Embryonic facial prominence (tissue), 1 donor: ENCODE results near the gene GUK1.
A peak's percentile ranks its signal among the peaks of the same experiment; 100 is the strongest.

Experiments used
- DNase-seq: peaks from one replicate; pipeline ENCODE4 v3.0.0-alpha.2; 2016; ENCODE audit errors: extremely low spot score

GUK1 gene, protein sequence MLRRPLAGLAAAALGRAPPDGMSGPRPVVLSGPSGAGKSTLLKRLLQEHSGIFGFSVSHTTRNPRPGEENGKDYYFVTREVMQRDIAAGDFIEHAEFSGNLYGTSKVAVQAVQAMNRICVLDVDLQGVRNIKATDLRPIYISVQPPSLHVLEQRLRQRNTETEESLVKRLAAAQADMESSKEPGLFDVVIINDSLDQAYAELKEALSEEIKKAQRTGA

DNA sequence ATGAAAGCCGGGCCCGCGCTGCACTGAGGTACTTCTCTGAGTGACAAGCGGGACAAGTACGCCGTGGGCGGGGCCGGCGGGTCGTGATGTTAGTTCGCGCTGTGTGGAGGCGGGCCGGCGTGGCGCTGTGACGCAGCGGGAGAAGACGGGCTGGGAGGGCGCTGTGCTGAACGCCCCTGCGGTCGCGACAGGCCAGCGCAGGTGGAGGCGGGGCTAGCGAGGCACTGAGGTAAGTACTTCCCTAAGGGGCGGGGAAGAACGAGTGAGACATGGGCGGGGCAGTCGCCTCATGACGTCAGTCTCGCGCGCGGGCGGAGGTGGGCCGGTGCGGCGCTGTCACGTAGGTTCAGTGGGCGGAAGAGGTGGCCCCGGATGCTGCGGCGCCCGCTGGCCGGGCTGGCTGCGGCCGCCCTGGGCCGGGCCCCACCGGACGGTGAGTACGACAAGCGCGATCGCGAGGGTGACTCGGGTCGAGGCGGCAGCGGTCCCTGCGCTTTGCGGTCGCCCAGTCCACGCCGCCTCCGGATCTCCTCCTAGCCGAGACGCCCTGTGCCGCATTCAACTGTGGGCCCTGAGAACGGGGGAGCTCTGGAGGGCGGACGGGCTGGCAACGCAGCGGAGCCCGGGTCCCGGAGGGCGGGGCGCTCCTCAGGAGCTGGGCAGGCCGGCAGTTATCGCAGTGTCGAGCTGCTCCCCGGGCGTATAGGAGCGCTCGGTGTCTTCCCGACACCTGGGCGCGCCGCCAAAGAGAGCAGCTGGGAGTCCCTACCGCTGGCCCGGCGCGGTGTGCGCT, at the start of gene GUK1:
TSS of gene GUK1 (plus strand) at position 349 of the 793 bp plus-strand sequence. CDS start at position 373, 24 bp downstream.
- peak; percentile 97 for DNase-seq

DNA sequence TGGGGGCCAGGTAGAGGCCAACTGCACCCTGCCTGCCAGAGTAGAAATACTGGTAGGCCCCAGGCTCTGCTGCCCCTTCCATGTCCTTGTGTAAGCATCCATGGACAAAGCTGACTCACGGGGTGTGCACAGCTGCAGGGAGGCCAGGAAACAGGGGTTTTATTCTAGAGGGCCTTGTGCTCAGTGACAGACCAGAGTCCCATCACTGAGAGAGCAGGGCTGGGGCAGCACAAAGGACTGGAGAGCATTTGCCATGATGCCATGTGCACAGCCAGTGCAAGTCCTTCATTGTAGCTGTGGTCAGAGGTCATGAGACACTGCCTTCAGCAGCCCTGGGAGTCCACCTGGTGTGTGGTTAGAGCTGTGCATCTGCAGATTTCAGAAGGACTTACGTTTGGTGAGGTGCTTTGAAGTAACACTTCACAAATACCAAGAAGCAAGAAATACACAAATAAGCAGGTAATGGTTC, 49.4 kb upstream of the GUK1 start:
- DNase-seq: no peak

DNA sequence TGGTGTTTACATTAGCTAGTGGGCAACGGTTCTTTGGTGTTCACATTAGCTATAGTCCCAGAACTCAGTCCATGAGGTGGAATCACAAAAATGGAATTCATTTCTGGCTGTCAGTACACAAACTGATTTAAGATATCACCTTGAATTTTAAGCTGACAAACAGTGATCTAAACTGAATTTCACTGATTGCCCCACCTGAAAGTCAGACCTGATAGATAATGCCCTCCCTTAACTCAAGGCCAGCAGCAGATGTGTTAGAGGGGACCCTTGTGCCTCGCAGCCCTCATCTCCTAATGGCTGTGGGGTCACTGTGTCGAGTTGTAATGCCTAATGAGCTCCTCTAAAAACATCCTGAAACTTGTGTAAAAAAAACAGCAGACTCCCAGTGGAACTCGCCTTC, 49.0 kb upstream of the GUK1 start:
- no peak for DNase-seq

DNA sequence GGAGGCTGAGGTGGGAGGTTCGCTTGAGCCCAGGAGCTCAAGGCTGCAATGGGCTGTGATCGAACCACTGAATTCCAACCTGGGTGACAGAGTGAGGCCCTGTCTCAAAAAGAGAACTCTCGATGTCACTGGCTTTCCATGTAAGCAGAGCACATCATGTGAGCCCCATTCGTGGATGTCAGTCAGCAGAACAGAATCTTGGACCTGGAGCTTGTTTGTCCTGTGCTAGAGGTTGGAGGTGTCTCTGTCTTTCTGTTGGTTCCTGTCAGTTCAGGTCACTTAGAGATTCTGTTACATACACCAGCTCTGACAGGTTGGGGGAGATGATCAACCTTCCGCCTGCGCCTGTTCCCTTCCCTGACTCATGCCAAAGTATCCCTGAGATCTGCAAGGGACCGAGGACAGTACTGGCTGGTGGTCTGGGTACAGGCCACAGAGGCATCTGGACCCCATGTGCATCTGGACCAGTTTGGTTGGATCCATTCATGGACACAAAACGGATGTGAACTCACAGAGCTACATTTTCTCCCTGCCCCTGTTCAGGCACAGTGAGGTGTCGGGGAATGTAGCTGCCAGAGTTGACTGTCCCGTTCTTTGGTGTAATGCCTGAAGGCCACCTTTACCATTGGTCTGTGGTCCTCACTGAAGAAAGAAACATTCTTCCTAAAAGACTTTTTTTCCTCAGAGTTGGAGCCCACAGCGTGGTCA, 47.6 kb upstream of the GUK1 start:
- DNase-seq: no peak

- no peak for DNase-seq
Observed at GRCh38 chr1:228093050-228093906, 46.8 kb upstream of the GUK1 start.

DNA sequence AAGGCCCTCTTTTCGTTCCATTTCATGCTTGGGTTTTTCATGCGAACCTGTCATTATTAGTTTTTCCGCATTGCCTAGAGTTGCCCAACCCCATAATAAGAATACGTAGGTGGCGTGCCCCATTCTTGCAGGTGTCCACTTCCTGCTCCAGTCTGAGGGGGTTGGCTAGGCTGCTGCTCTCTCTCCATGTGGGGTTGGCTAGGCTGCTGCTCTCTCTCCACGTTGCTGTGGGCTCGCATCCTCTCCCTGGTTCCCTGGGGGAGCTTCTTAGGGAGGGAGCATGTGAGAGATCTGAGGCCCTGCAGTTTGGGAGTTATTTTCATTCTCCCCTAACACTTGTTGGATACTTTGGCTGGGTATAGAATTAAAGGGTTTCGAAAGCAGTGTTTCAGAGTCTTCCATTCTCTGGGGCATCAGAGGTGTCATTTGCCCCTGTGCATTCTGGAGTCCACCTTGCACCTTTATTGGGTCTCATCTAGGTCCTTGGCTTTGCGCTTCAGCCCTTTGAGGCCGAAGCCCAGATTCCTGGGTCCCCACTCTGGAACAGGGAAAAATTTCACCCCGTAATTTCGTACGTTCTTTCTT, 45.6 kb upstream of the GUK1 start:
- no peak for DNase-seq

DNA sequence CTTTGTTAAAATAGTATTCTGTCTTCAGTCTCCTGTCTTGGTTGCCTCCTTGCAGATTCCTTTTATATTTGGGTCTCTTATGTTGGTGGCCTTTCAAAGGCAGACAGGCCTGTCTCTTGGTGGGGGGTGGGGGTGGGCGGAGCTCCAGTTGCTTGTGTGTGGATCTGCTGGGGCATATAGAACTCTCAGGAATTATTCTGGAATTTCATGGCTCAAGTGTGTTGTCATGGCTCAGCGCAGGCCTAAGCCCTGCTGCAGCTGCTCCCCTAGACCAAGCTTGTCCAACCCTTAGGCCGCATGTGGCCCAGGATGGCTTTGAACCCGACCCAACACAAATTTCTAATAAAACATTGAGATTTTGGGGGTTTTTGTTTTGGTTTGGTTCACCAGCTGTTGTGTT, 44.9 kb upstream of the GUK1 start:
- no peak for DNase-seq

DNA sequence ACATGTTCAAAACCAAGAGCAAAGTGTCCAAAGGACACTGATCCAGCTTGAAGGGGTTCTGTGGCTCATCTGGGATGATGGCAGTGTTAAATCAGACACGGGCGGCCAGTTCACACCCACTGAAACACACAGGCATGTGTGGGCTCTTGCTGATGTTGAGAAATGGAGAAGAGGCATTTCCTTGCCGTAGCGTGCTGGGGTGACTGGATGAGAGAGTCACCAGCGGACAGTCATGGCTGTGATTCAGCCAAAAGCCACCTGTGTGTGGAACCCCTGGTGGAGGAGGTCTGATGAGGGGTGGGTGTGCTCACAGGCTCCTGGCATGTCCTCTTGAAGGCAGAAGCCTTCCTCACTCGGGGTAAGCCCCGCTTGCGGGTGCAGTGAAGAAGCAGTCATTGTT, 44.1 kb upstream of the GUK1 start:
- DNase-seq: no peak

GRCh38 chr1:228096416-228097332, 43.4 kb upstream of the GUK1 start:
- no peak for DNase-seq

- no peak for DNase-seq
Observed at GRCh38 chr1:228097333-228098081, 42.6 kb upstream of the GUK1 start.

DNA sequence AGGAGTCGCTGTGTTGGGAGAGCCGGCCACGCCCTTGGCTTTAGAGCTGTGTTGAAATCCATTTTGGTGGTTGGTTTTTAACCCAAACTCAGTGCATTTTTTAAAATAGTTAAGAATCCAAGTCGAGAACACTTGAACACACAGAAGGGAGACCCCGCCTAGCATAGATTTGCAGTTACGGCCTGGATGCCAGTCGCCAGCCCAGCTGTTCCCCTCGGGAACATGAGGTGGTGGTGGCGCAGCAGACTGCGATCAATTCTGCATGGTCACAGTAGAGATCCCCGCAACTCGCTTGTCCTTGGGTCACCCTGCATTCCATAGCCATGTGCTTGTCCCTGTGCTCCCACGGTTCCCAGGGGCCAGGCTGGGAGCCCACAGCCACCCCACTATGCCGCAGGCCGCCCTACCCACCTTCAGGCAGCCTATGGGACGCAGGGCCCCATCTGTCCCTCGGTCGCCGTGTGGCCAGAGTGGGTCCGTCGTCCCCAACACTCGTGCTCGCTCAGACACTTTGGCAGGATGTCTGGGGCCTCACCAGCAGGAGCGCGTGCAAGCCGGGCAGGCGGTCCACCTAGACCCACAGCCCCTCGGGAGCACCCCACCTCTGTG, 41.7 kb upstream of the GUK1 start:
- DNase-seq: no peak

- no peak for DNase-seq
Observed at GRCh38 chr1:228099331-228099732, 40.7 kb upstream of the GUK1 start.

DNA sequence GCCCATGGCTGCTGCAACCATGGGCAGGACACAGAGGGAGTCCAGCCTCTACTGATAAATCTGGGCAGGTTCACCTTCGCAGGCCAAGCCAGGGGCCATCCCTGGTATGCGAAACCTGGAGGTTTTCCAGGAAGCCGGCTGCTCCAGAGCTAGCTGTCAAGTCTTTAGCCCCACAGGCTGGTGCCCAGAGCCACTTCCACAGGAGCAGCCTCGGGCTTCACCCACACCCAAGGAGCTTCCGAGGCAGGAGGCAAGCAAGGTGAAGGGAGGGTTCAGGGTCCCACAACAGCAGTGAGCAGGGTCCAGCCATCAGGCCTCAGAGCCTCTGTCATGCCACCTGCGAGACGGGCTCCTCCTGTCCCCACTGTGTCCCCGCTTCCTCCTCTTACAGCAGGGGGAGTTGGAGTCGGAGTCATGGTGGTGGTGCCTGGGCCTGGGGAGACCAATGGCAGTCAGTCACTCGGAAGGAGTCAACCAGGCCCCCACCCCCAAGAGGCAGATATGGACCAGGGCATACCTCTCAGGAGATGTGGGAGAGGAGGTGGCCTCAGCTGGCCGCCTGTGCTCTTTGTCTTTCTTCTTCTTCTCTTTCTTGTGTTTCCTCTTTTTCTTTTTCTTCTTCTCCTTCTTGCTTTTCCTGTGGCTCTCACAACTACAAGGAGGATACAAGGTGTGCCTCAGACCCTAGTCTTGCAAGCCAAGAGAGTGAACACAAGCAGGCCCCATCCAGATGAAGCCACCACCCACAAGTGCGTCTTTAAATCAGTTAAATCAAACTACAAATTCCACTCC, 39.1 kb upstream of the GUK1 start:
- no peak for DNase-seq

- DNase-seq: no peak
Observed at GRCh38 chr1:228101614-228101993, 38.5 kb upstream of the GUK1 start.

GRCh38 chr1:228101994-228102790, 37.9 kb upstream of the GUK1 start:
- DNase-seq: no peak

GRCh38 chr1:228102791-228103620, 37.1 kb upstream of the GUK1 start, which contains the start of gene C1orf35:
C1orf35 (minus strand) TSS chr1:228103325; CDS start chr1:228103227, 98 bp downstream.
- peak; percentile 88 for DNase-seq
